ENCODE results near the gene CTXN1. TPM values are rescaled to one million over a fixed set of nuclear protein-coding genes. Genes with fewer than 3 reads are reported as not detected.

CTXN1 gene
- total RNA-seq, 6 experiments from 2014 or later: 5.0 to 14.0 (median 5.4) TPM

GRCh38 chr19:7879836-7880235 is 46.1 kb downstream of the CTXN1 start:
- peaks cover 14% of the 10 kb centered on the region for H3K4me1 Mint-ChIP-seq (ENCODE audit: low read depth)
- H3K9me3 Mint-ChIP-seq: no peaks in the 10 kb centered on the region
- H3K27me3 Mint-ChIP-seq (ENCODE audit: insufficient read depth): peaks cover 11% of the 10 kb centered on the region
- no peaks in the 10 kb centered on the region for H3K36me3 Mint-ChIP-seq (ENCODE audit: low read depth)
- DNase-seq: no peak
- H3K27ac Mint-ChIP-seq: no peak overlapping the region
- no peak for TF ChIP-seq CTCF (IDR thresholded peaks at IDR 0.05)
- no peak overlapping the region for H3K4me3 Mint-ChIP-seq

- Mint-ChIP-seq H3K4me1 (ENCODE audit: low read depth) (peaks cover 13% of the 10 kb centered on the region), H3K27me3 (ENCODE audit: insufficient read depth) (peaks cover 13% of the 10 kb centered on the region), H3K4me3 (no peak overlapping the region), H3K27ac (no peak overlapping the region), H3K9me3 (no peaks in the 10 kb centered on the region), H3K36me3 (ENCODE audit: low read depth) (no peaks in the 10 kb centered on the region)
- DNase-seq: no peak
- no peak for TF ChIP-seq CTCF (IDR thresholded peaks at IDR 0.05)
Observed at GRCh38 chr19:7879111-7879807, 46.7 kb downstream of the CTXN1 start.

DNA sequence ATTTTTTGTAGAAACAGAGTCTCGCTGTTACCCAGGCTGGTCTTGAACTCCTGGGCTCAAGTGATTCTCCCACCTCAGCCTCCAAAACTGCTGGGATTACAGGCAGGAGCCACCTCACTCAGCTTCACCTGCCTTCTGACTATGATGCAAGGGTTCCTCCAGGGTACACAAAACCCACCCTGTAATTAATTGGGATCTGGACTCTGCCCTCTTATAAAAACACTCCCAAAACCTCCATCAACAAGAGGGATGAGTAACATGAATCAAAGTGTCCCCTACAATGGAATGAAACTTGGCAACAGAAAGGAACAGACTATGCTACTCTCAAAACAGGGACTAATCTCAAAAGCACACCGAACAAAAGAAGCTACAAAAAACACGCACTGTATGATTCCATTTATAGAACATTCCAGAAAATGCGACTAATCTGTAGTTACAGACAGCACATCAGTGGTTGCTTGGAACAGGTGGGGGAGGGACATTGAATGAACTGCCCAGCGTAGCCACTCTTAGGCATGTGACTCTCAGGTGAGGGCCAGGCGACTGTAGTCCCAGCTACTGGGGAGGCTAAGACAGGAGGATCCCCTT is 48.6 kb downstream of the CTXN1 start:
- H3K4me3 Mint-ChIP-seq: no peak overlapping the region

GRCh38 chr19:7874897-7875273 is 51.0 kb downstream of the CTXN1 start:
- H3K36me3 Mint-ChIP-seq (ENCODE audit: low read depth): no peaks in the 10 kb centered on the region
- no peak overlapping the region for H3K27ac Mint-ChIP-seq
- H3K4me3 Mint-ChIP-seq: no peak overlapping the region
- no peaks in the 10 kb centered on the region for H3K9me3 Mint-ChIP-seq
- peaks cover 18% of the 10 kb centered on the region for H3K4me1 Mint-ChIP-seq (ENCODE audit: low read depth)
- no peak for DNase-seq
- H3K27me3 Mint-ChIP-seq (ENCODE audit: insufficient read depth): peaks cover 22% of the 10 kb centered on the region
- no peak for TF ChIP-seq CTCF (IDR thresholded peaks at IDR 0.05)

More for the DNA sequence above, 48.6 kb downstream of the CTXN1 start:
- TF ChIP-seq CTCF (IDR thresholded peaks at IDR 0.05): no peak
- no peaks in the 10 kb centered on the region for H3K9me3 Mint-ChIP-seq
- H3K4me1 Mint-ChIP-seq (ENCODE audit: low read depth): peaks cover 7% of the 10 kb centered on the region
- peaks cover 19% of the 10 kb centered on the region for H3K27me3 Mint-ChIP-seq (ENCODE audit: insufficient read depth)
- peak; percentile 17 for DNase-seq
- H3K36me3 Mint-ChIP-seq (ENCODE audit: low read depth): no peaks in the 10 kb centered on the region
- H3K27ac Mint-ChIP-seq: no peak overlapping the region

Other genes starting within 250 kb of the CTXN1 start
- not detected for gene MCEMP1, start 249.0 kb downstream of the CTXN1 start, total RNA-seq (2021; fragmentation: NEBNext Ultra II Directional; extraction: Animal tissue kit (Norgen Biotek cat#: 25700))
- gene TRAPPC5, start 245.3 kb downstream of the CTXN1 start, total RNA-seq (2021; fragmentation: NEBNext Ultra II Directional; extraction: Animal tissue kit (Norgen Biotek cat#: 25700)): 100 to 1,000 TPM; 143 to 179 (median 159) TPM
- not detected for gene FCER2, start 224.0 kb downstream of the CTXN1 start, total RNA-seq (2021; fragmentation: NEBNext Ultra II Directional; extraction: Animal tissue kit (Norgen Biotek cat#: 25700))
- gene CLEC4G, start 194.0 kb downstream of the CTXN1 start, total RNA-seq (2021; fragmentation: NEBNext Ultra II Directional; extraction: Animal tissue kit (Norgen Biotek cat#: 25700)): not detected
- not detected for gene CD209, start 178.6 kb downstream of the CTXN1 start, total RNA-seq (2021; fragmentation: NEBNext Ultra II Directional; extraction: Animal tissue kit (Norgen Biotek cat#: 25700))
- not detected for gene CLEC4M, start 162.9 kb downstream of the CTXN1 start, total RNA-seq (2021; fragmentation: NEBNext Ultra II Directional; extraction: Animal tissue kit (Norgen Biotek cat#: 25700))
- 10 to 100 TPM; 26.4 to 33.0 (median 27.7) TPM for gene EVI5L, start 95.9 kb downstream of the CTXN1 start, total RNA-seq (2021; fragmentation: NEBNext Ultra II Directional; extraction: Animal tissue kit (Norgen Biotek cat#: 25700))
- gene PRR36, start 51.7 kb downstream of the CTXN1 start, total RNA-seq (2021; fragmentation: NEBNext Ultra II Directional; extraction: Animal tissue kit (Norgen Biotek cat#: 25700)): under 1 TPM in 4 of 6 experiments, not detected in 2; 0.05 to 0.18 (median 0.09) TPM
- gene LRRC8E, start 37.6 kb downstream of the CTXN1 start, total RNA-seq (2021; fragmentation: NEBNext Ultra II Directional; extraction: Animal tissue kit (Norgen Biotek cat#: 25700)): 1 to 10 TPM; 4.9 to 7.3 (median 6.1) TPM
- 10 to 100 TPM; 21.7 to 25.8 (median 22.8) TPM for gene MAP2K7, start 22.3 kb downstream of the CTXN1 start, total RNA-seq (2021; fragmentation: NEBNext Ultra II Directional; extraction: Animal tissue kit (Norgen Biotek cat#: 25700))
- 10 to 100 TPM in 2 of 6 experiments, 1 to 10 TPM in 4; 4.5 to 12.0 (median 7.7) TPM for gene TGFBR3L, start 11.3 kb downstream of the CTXN1 start, total RNA-seq (2021; fragmentation: NEBNext Ultra II Directional; extraction: Animal tissue kit (Norgen Biotek cat#: 25700))
- gene SNAPC2, start 5.8 kb downstream of the CTXN1 start, total RNA-seq (2021; fragmentation: NEBNext Ultra II Directional; extraction: Animal tissue kit (Norgen Biotek cat#: 25700)): 10 to 100 TPM; 22.3 to 27.1 (median 25.2) TPM
- gene TIMM44, start 17.5 kb upstream of the CTXN1 start, total RNA-seq (2021; fragmentation: NEBNext Ultra II Directional; extraction: Animal tissue kit (Norgen Biotek cat#: 25700)): 10 to 100 TPM; 42.9 to 53.5 (median 46.1) TPM
- 100 to 1,000 TPM; 105 to 127 (median 115) TPM for gene ELAVL1, start 79.5 kb upstream of the CTXN1 start, total RNA-seq (2021; fragmentation: NEBNext Ultra II Directional; extraction: Animal tissue kit (Norgen Biotek cat#: 25700))
- not detected for gene CCL25, start 126.6 kb upstream of the CTXN1 start, total RNA-seq (2021; fragmentation: NEBNext Ultra II Directional; extraction: Animal tissue kit (Norgen Biotek cat#: 25700))
- gene FBN3, start 223.5 kb upstream of the CTXN1 start, total RNA-seq (2021; fragmentation: NEBNext Ultra II Directional; extraction: Animal tissue kit (Norgen Biotek cat#: 25700)): not detected